Urinary bladder (tissue), 4 donors: ENCODE data around the gene UQCR11. TPM values are rescaled to one million over a fixed set of nuclear protein-coding genes. Genes with fewer than 3 reads are reported as not detected.

Source experiments
- DNase-seq: peaks from one replicate; pipeline ENCODE4 v3.0.0-alpha.2; 2015; ENCODE audit errors: extremely low spot score
- H3K27ac ChIP-seq: one replicate; pipeline ENCODE4 v1.5.1; 2013; ENCODE audit warnings: low read depth, mild to moderate bottlenecking, moderate library complexity
- H3K36me3 ChIP-seq: one replicate; pipeline ENCODE4 v1.6.1; 2013; ENCODE audit warnings: mild to moderate bottlenecking, moderate library complexity; ENCODE audit not compliant: insufficient read depth
- H3K4me1 ChIP-seq: one replicate; pipeline ENCODE4 v1.6.1; 2013; ENCODE audit warnings: mild to moderate bottlenecking, moderate library complexity; ENCODE audit not compliant: insufficient read depth
- H3K4me3 ChIP-seq: one replicate; pipeline ENCODE4 v1.5.1; 2013; ENCODE audit warnings: low read depth, low read length
- WGBS: extraction: QIAGEN DNeasy Blood & Tissue Kit; methylation state at CpG from one replicate; pipeline ENCODE4 v1.1.7; 2013; 5-methylcytosine and 5-hydroxymethylcytosine counted together
- polyA plus RNA-seq: library from polyadenylated mRNA; stranded (reverse); fragments of 200-250 nt; gene quantifications from one replicate; pipeline ENCODE4 v1.2.3, GENCODE V29; 2013
- total RNA-seq: library from RNA; depleted of rRNA; stranded (reverse); fragments of >200 nt; gene quantifications from one replicate; pipeline ENCODE4 v1.2.3, GENCODE V29; 2014
- donor health status: healthy with polysubstance abuse.
- donor health status: healthy.

UQCR11 gene
- total and polyA plus RNA-seq, 2 donors: 33.3 to 144 TPM

DNA sequence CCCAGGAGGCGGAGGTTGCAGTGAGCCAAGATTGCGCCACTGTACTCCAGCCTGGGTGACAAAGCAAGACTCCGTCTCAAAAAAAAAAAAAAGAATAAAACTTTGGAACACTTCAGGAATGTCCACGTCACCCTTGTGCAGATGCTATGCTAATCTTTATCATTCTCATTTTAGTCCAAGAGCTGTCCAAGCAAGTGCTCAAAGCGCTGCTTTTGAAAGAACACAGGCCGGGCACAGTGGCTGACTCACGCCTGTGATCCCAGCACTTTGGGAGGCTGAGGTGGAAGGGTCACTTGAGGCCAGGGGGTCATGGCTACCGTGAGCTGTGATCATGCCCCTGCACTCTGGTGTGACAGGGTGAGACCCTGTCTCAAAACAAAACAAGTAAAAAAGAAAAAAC lies 11.1 kb upstream of the UQCR11 start:
- Histone ChIP-seq H3K36me3 (peaks cover 5% of the 10 kb centered on the region), H3K27ac (no peak overlapping the region), H3K4me3 (no peak overlapping the region), H3K4me1 (no peaks in the 10 kb centered on the region)
- DNase-seq: no peak
- 68% methylated on average over 8 of the region's 8 CpGs for WGBS

DNA sequence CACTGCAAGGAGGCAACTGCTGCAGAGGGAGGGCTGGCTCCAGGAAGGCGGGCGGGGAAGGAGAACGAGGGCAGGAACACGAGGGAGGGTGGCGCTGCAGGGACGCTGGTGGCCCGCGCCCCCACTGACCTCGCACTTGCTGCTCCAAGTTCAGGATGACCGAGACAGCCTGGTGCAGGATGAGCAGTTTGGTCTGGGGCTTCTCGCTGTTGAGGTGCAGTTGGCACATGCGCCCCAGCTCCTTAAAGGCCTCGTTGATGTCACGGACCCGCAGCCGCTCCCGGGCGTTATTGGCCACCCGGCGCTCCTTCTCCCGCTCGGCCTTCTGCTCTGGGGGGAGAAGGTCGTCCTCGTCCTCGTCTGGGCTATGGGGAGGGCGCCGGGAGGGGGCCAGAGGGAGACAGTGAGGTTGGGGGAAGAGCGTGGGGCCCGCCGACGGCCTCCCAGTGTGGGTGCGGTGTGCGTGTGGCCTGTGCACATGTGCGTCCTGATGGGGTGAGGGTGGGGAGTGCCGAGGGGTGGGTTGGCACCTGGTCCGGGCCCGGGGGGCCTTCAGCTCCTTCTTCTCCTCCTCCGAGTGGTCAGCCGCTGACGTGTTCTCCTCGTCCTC lies 10.0 kb upstream of the UQCR11 start:
- no peak for DNase-seq
- Histone ChIP-seq H3K27ac (no peak overlapping the region), H3K36me3 (peaks cover 5% of the 10 kb centered on the region), H3K4me3 (no peak overlapping the region), H3K4me1 (no peaks in the 10 kb centered on the region)
- 90% methylated on average over 41 of the region's 41 CpGs for WGBS

DNA sequence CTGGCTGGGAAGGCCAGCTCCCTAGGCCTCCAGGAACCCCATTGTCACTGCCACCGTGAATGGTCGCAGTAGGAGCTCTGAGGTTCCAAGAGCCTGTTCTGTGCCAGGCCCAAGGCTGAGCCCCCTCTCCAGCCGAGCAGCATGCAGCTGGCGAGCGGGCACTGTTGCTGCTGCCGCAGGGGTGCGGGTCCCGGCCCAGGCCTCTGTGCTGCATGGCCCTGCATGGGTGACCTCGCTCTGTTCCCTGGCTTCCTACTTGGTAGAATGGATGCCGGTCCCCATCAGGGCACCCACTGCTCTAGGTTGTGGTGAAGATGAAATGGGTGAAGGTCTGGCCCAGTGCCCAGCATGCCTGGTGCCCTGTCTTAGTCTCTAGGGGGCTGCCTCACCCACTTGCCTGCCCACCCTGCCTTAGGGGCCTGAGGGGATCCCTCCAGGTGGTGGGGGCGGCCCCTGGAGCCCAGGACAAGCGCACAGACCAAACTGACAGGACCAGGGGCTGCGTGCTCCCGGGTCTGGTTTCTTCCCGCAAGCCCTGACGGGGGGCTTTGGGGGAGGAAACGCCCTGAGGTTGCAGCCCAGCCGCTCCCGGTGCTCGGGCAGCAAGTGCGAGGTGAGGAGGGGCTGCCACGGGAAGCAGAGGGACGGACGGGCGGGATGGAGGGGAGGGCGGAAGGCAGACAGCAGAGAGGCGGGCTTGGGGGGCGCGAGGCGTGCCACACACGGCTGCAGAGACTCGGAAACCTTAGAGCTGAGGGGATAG lies 8.7 kb upstream of the UQCR11 start:
- no peak for DNase-seq
- WGBS: 91% methylated on average over 32 of the region's 32 CpGs
- H3K36me3 ChIP-seq: peaks cover 5% of the 10 kb centered on the region
- H3K27ac ChIP-seq: no peak overlapping the region
- H3K4me1 ChIP-seq: no peaks in the 10 kb centered on the region
- no peak overlapping the region for H3K4me3 ChIP-seq

DNA sequence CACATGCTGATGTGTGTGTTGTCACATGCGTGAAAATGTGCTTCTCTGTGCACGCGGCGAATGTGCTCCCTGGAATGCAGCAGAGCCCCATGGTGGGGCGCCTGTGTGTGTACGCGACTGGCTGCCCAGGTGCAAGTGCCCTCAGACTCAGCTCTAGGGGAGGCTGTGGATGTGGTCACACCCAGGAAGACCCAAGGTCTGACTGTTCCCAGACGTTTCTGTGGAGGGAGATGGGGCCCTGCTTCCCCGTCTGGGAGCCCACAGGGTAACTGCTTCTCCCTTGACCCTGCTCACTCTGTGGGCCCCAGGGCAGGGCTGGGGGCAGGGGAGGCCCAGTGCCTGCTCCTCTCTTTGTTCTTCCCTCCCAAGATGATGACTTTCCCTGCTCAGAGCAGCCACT lies 7.9 kb upstream of the UQCR11 start:
- no peak for DNase-seq
- H3K27ac ChIP-seq: no peak overlapping the region
- H3K4me3 ChIP-seq: no peak overlapping the region
- peaks cover 3% of the 10 kb centered on the region for H3K36me3 ChIP-seq
- WGBS: 78% methylated on average over 9 of the region's 9 CpGs
- no peaks in the 10 kb centered on the region for H3K4me1 ChIP-seq

DNA sequence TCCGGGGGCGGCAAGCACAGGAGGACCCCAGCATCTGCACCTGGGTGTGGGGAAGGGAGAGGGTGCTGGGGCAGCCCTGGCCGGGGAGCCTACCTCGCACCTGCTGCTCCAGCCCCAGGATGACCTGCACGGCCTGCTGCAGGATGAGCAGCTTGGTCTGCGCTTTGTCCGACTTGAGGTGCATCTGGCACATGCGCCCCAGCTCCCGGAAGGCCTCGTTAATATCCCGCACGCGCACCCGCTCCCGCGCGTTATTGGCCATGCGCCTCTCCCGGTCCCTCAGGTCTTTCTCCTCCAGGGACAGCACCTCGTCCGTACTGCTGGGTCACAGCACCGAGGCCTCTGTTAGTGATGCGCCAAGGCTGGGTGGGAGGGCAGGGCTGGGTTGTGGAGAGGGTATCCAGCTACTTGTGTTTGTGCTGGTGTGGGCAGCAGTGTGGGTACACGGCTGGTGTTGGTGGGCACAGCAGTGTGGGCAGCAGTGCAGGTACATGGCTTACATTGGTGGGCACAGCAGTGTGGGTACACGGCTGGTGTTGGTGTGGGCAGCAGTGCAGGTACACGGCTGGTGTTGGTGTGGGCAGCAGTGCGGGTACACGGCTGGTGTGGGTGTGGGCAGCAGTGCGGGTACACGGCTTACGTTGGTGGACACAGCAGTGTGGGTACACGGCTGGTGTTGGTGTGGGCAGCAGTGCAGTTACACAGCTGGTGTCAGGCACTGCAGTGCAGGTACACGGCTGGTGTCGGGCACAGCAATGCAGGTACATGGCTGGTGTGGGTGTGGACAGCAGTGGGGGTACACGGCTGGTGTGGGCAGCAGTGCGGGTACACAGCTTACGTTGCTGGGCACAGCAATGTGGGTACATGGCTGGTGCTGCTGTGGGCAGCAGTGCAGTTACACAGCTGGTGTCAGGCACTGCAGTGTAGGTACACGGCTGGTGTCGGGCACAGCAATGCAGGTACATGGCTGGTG lies 7.1 kb upstream of the UQCR11 start:
- peaks cover 3% of the 10 kb centered on the region for H3K36me3 ChIP-seq
- WGBS: 92% methylated on average over 39 of the region's 39 CpGs

DNA sequence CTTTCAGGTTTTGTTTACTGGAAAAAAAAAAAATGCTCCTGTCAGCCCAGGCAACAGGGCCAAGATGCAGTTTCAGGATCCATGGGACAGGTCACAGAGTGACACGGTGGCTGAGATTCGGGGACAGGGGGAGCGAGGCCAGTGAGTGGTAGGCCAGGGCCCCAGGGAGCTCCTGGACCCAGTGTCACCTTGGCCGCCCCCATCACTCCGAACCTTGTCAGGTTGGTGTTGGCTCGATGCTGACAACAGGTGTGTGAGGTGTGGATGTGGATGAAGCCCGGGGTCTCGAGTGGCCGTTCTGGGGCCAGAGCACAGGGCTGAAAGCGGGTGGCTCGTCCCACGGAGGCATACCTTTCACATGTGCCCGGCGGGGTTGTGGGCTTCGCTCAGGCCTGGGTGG lies 6.1 kb upstream of the UQCR11 start:
- WGBS: 93% methylated on average over 15 of the region's 15 CpGs
- Histone ChIP-seq H3K36me3 (peaks cover 3% of the 10 kb centered on the region), H3K4me1 (no peaks in the 10 kb centered on the region), H3K4me3 (no peak overlapping the region), H3K27ac (no peak overlapping the region)
- DNase-seq: no peak

More for the DNA sequence above, 7.1 kb upstream of the UQCR11 start:
- no peak overlapping the region for H3K27ac ChIP-seq
- no peaks in the 10 kb centered on the region for H3K4me1 ChIP-seq
- no peak for DNase-seq
- no peak overlapping the region for H3K4me3 ChIP-seq

DNA sequence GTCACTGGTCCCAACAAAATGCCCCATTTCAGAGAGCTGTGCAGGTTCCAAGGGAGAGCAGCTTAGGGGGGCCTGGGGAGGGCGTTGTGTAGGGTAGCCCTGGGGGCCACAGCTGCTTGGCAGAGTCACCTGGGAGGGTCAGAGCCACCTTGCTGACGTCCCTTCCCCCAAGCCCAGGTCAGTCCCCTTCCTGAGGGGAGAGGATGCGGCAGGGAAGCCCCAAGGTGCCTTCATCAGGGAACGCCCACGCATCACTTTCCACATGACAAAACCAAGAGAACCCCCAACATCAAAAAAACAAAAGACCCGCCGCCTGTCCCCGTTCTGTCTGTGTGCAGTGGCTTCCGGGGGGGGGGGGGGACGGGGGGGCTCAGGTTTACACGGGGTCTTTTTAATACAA lies 5.3 kb upstream of the UQCR11 start:
- Histone ChIP-seq H3K4me3 (no peak overlapping the region), H3K27ac (no peak overlapping the region), H3K36me3 (peaks cover 3% of the 10 kb centered on the region), H3K4me1 (no peaks in the 10 kb centered on the region)
- 76% methylated on average over 11 of the region's 11 CpGs for WGBS
- no peak for DNase-seq

DNA sequence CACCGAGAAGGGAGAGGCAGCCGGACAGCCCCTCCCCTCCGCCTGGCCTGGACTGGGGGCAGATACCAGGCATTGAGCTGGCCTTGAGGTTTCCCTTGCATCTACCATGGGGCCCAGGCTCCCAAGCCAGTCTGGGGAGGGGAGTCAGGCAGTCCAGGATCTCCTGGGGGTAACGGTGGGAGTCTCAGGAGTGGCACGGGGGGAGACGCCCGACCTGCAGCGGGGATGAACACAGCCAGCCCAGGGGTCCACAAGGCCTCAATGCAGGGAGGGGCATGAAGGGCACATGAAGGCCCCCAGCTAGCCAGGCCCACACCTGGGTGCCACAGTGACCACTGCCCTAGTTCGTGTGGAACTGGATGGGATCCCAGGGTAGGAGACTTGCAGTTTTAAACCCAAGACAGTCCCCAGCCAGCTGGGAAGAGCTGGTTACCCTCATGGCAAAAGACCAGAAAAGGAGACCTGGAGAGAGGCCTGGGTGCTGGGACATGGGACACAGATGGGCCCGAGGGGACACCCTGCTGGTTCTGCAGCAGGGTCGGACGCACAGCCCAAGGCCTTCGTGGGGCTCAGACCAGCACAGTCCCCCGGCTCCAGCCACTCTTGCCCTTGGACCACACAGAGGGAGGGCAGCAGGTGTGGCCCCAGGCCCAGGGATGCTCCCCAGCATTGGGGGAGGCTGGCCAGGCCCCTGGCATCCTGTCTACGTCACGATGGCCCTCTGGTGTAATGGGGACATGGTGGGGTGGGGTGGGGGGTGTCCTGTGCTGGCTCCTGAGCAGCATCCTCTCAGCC lies 4.6 kb upstream of the UQCR11 start:
- Histone ChIP-seq H3K27ac (no peak overlapping the region), H3K36me3 (no peaks in the 10 kb centered on the region), H3K4me3 (no peak overlapping the region), H3K4me1 (no peaks in the 10 kb centered on the region)
- 88% methylated on average over 16 of the region's 16 CpGs for WGBS
- no peak for DNase-seq

DNA sequence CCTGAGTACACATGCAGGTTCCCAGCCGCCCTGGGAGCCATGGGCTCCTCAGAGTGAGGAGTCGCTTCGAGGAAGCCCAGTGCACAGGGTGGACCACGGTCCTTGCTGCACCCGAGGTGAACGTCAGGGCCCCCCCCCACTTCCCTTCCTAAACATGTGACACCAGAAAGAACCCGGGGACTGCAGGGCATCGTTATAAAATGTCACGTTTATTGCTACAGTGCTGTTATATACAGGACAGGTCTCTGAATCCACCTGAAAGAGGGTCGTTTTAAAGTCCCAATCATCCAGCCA lies 3.8 kb upstream of the UQCR11 start:
- WGBS: 48% methylated on average over 10 of the region's 10 CpGs
- no peak for DNase-seq
- Histone ChIP-seq H3K27ac (no peak overlapping the region), H3K4me3 (no peak overlapping the region), H3K36me3 (no peaks in the 10 kb centered on the region), H3K4me1 (no peaks in the 10 kb centered on the region)

DNA sequence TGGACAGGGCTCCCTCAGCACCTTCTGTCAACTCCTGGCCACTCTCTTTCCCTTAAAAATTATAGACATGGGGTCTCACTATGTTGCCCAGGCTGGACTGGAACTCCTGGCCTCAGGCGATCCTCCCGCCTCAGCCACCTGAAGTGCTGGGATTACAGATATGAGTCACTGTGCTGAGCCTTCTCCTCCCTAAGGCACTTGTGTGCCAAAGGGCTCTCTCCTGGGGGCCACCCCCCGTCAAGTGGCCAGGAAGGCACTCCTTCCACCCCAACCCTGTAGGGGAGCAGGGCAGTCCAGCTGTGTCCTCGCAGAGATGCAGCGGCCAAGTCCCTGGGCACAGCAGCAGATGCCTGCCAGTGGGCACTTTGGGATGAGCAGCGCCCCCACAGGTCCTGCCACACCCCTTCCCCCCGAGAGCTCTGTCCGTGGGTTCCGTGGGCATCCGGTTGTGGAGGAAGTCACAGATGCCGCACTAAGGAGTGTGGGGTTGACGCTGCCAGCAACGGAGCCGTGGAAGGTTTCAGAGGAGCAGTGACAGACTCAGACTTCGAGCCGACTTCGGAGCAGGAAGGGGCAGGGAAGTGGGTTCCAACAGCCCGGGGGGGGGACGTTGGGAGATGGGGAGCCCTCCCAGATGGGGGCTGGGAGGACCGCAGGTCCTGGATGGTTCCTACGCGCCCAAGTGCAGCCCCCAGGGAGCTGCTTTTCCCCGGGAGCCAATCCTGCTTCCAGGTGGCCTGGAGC lies 3.3 kb upstream of the UQCR11 start:
- WGBS: 63% methylated on average over 23 of the region's 23 CpGs
- no peaks in the 10 kb centered on the region for H3K36me3 ChIP-seq
- H3K4me1 ChIP-seq: no peaks in the 10 kb centered on the region
- H3K27ac ChIP-seq: no peak overlapping the region
- no peak overlapping the region for H3K4me3 ChIP-seq
- no peak for DNase-seq

DNA sequence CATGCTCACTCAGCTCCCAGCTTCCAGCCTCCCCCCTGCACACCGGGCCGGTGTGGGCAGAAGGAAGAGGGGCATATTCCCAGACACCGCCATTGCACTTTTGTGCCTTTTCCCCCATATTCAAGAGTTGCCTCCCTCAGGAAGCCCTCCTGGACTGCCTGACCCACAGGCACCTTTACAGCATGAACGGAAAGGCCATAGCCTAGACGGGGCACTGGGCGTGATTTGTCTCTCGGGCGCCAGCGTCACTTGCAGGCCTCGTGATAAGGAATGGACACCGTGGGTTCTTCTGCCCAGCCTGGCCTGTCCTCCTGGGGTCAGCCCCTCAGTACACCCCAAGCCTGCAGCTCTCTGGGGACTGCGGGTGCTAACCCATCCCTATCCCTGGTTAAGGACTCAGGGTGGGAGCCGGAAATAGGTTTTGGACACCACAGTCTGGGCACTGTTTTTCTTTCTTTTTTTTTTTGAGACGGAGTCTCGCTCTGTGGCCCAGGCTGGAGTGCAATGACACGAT lies 933 bp upstream of the UQCR11 start:
- no peaks in the 10 kb centered on the region for H3K36me3 ChIP-seq
- WGBS: 16% methylated on average over 16 of the region's 16 CpGs
- peak overlapping the region; percentile 93 for H3K4me3 ChIP-seq
- peak overlapping the region; percentile 62 for H3K27ac ChIP-seq
- no peak for DNase-seq
- no peaks in the 10 kb centered on the region for H3K4me1 ChIP-seq

DNA sequence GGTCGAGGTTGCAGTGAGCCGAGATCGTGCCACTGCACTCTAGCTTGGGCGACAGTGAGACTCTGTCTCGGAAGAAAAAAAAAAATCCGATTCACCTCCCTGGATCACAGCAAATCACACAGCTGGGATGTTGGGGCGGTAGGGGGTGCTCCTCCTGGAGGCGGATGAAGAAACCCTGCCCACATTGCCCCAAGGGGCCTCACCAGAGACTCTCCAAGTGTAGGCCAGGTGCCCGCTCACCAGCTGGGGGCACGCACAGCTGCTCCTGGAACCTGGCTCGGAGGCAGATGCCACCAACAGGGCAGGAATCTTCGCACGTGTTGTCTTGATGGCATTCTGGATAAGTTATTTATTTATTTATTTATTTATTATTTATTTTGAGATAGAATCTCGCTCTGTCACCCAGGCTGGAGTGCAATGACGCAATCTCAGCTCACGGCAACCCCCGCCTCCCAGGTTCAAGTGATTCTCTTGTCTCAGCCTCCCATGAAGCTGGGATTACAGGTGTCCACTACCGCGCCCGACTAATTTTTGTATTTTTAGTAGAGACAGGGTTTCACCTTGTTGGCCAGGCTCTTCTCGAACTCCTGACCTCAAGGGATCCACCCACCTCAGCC lies 3.1 kb downstream of the UQCR11 start:
- Histone ChIP-seq H3K36me3 (peaks cover 3% of the 10 kb centered on the region), H3K27ac (no peak overlapping the region), H3K4me3 (no peak overlapping the region), H3K4me1 (no peaks in the 10 kb centered on the region)
- no peak for DNase-seq
- 95% methylated on average over 21 of the region's 21 CpGs for WGBS
